Neural cell (in vitro differentiated cells): ENCODE data around the gene CALR. TPM values are rescaled to one million over a fixed set of nuclear protein-coding genes. Genes with fewer than 3 reads are reported as not detected.
"Not testable (repeated sequence)": the region's sequence is repeated elsewhere in the genome, so short reads cannot be mapped to it uniquely, and the experiment has no call there.

Source experiments
- H2AFZ ChIP-seq: fragments of 200-600, 300-800 bp; sonication (generic), shearing (Covaris generic); 2 replicates; pipeline ENCODE4 v1.6.0; 2014; ENCODE audit warnings: low read depth, mild to moderate bottlenecking, antibody characterized with exemption, low read length, moderate library complexity
- H3F3A ChIP-seq: fragments of 200-600 bp; shearing (Covaris generic); 2 replicates; pipeline ENCODE4 v1.6.1; 2016; ENCODE audit warnings: mild to moderate bottlenecking, moderate library complexity, mixed read lengths, antibody characterized with exemption, low read length; ENCODE audit not compliant: insufficient read depth, poor library complexity, severe bottlenecking
- H3K27ac ChIP-seq: fragments of 200-600, 300-800 bp; sonication (generic), shearing (Covaris generic); 2 replicates; pipeline ENCODE4 v1.5.1; 2014; ENCODE audit warnings: mild to moderate bottlenecking, low read length, moderate library complexity
- H3K27me3 ChIP-seq: fragments of 300-800, 200-600 bp; sonication (generic), shearing (Covaris generic); 2 replicates; pipeline ENCODE4 v1.6.0; 2014; ENCODE audit warnings: mild to moderate bottlenecking, low read depth, low read length, moderate library complexity; ENCODE audit not compliant: insufficient read depth
- H3K36me3 ChIP-seq: fragments of 300-800, 200-600 bp; sonication (generic), shearing (Covaris generic); 2 replicates; pipeline ENCODE4 v1.5.1; 2014; ENCODE audit warnings: mild to moderate bottlenecking, antibody characterized with exemption, low read length, moderate library complexity; ENCODE audit not compliant: insufficient read depth
- H3K4me2 ChIP-seq: fragments of 300-800, 200-600 bp; sonication (generic), shearing (Covaris generic); 2 replicates; pipeline ENCODE4 v1.6.0; 2014; ENCODE audit warnings: mild to moderate bottlenecking, low read length
- H3K4me3 ChIP-seq: fragments of 300-800, 200-600 bp; sonication (generic), shearing (Covaris generic); 2 replicates; pipeline ENCODE4 v1.5.1; 2014; ENCODE audit warnings: mild to moderate bottlenecking, low read length, moderate library complexity
- H3K79me2 ChIP-seq: fragments of 200-600 bp; shearing (Covaris generic); replicated peaks from 2 replicates; pipeline ENCODE4 v1.6.0; 2014; ENCODE audit warnings: mild to moderate bottlenecking, low read length, moderate library complexity; ENCODE audit not compliant: insufficient read depth
- H3K9ac ChIP-seq: fragments of 300-800, 200-600 bp; sonication (generic), shearing (Covaris generic); 2 replicates; pipeline ENCODE4 v1.6.1; 2016; ENCODE audit warnings: mild to moderate bottlenecking, low read length, mixed read lengths
- H3K9me2 ChIP-seq: fragments of 200-600 bp; shearing (Covaris generic); 2 replicates; pipeline ENCODE4 v1.6.1; 2016; ENCODE audit warnings: mild to moderate bottlenecking, low read length, mixed read lengths; ENCODE audit not compliant: insufficient read depth
- H3K9me3 ChIP-seq: fragments of 200-600, 300-800 bp; sonication (generic), shearing (Covaris generic); 2 replicates; pipeline ENCODE4 v1.6.1; 2016; ENCODE audit warnings: mild to moderate bottlenecking, mixed run types, low read length, moderate library complexity, mixed read lengths
- H4K20me1 ChIP-seq: fragments of 200-600 bp; shearing (Covaris generic); 2 replicates; pipeline ENCODE4 v1.6.1; 2016; ENCODE audit warnings: mild to moderate bottlenecking, mixed run types; ENCODE audit not compliant: insufficient read depth
- EP300 ChIP-seq: fragments of 450-650 bp; conservative IDR thresholded peaks from 2 replicates; pipeline ENCODE4 v1.6.1; 2014; ENCODE audit warnings: antibody characterized with exemption, mild to moderate bottlenecking, moderate library complexity; ENCODE audit not compliant: poor library complexity, severe bottlenecking
- EZH2 ChIP-seq: fragments of 200-600, 300-800 bp; shearing (Covaris generic), sonication (generic); IDR thresholded peaks from 2 replicates; pipeline ENCODE4 v1.6.1; 2014; ENCODE audit warnings: antibody characterized with exemption, low read length, borderline replicate concordance, mild to moderate bottlenecking; ENCODE audit not compliant: insufficient read depth, poor library complexity, severe bottlenecking
- MXI1 ChIP-seq: fragments of 450-650 bp; conservative IDR thresholded peaks from 2 replicates; pipeline ENCODE4 v1.6.1; 2014; ENCODE audit warnings: antibody characterized with exemption, mild to moderate bottlenecking; ENCODE audit not compliant: poor library complexity, severe bottlenecking
- POLR2AphosphoS5 ChIP-seq: IDR thresholded peaks from 2 replicates; pipeline ENCODE4 v1.6.1; 2012
- RAD21 ChIP-seq: fragments of 450-650 bp; conservative IDR thresholded peaks from 2 replicates; pipeline ENCODE4 v1.6.1; 2014; ENCODE audit warnings: antibody characterized with exemption, mild to moderate bottlenecking, moderate library complexity
- SMC3 ChIP-seq: fragments of 450-650 bp; conservative IDR thresholded peaks from 2 replicates; pipeline ENCODE4 v1.6.1; 2014; ENCODE audit warnings: antibody characterized with exemption, mild to moderate bottlenecking, moderate library complexity; ENCODE audit not compliant: poor library complexity
- TAF1 ChIP-seq: IDR thresholded peaks from 2 replicates; pipeline ENCODE4 v1.6.1; 2012; ENCODE audit warnings: low read depth
- polyA plus RNA-seq: library from polyadenylated mRNA; depleted of rRNA; stranded (reverse); fragments of >200 nt; gene quantifications from 2 replicates; pipeline ENCODE4 v1.2.3, GENCODE V29; 2014
- TF ChIP-seq, protein P1 (sequence below): fragments of 450-650 bp; IDR thresholded peaks from 2 replicates; pipeline ENCODE4 v1.5.1; 2014; ENCODE audit warnings: antibody characterized with exemption, mild to moderate bottlenecking, moderate library complexity; ENCODE audit not compliant: poor library complexity, severe bottlenecking
- TF ChIP-seq, protein P2 (sequence below): IDR thresholded peaks from 2 replicates; pipeline ENCODE4 v1.6.1; 2012; ENCODE audit warnings: borderline replicate concordance

The CALR gene
- polyA plus RNA-seq, 1 donor from 2014 or later: 242 TPM

DNA sequence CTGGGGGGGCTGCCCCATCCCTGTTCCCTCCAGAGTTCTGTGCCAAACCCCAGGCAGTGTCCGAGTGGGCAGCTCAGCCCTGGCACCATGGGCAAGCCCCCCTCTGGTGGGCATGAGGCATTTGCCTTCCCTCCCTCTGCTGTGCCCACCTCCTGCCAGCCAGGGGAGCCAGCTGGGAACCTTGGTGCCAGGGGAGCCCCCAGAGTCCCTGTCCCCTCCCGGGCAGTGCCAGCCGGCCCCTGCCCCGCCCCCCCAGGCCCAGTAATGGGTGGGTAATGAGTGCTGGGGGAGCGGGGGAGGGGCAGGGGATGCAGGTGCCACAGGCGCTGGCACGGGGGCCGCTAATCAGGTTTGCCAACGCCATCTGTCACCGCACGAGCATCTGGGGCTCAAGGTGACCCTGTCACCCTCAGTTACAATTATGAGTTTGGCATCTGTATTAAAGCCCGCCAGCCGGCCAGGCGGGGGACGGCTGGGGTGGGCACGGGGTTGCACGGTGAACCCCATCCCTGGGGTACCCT lies 36.9 kb downstream of the CALR start:
- no peak overlapping the region for H3K27ac ChIP-seq
- no peaks in the 10 kb centered on the region for H3K9me2 ChIP-seq
- no peak overlapping the region for H2AFZ ChIP-seq

DNA sequence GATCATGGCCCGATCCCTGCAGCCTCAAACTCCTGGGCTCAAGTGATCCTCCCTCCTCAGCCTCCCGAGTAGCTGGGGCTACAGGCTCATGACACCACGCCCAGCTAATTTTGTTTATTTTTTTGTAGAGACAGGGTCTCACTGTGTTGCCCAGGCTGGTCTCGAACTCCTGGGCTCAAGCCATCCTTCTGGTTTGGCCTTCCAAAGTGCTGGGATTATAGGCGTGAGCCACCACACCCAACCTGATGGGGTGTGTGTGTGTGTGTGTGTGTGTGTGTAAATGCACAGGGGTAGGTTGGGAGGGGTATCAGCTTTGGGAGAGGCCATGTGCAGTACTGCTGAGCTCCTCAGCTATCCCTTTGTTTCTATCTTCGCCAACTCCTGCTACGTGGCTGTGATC lies 37.7 kb downstream of the CALR start:
- H3K36me3 ChIP-seq, H3K27me3 ChIP-seq, H3K4me2 ChIP-seq, H3K9ac ChIP-seq, H3K79me2 ChIP-seq, H3K9me3 ChIP-seq, H2AFZ ChIP-seq, H4K20me1 ChIP-seq, H3K27ac ChIP-seq, H3K9me2 ChIP-seq, H3F3A ChIP-seq, H3K4me3 ChIP-seq: not testable (repeated sequence)

More for the DNA sequence above, 36.9 kb downstream of the CALR start:
- Histone ChIP-seq H3K4me3 (no peak overlapping the region), H3F3A (no peaks in the 10 kb centered on the region), H3K27me3 (no peaks in the 10 kb centered on the region), H3K9me3 (no peaks in the 10 kb centered on the region), H3K4me2 (no peak overlapping the region), H3K36me3 (no peaks in the 10 kb centered on the region), H3K9ac (no peak overlapping the region), H3K79me2 (no peaks in the 10 kb centered on the region), H4K20me1 (no peaks in the 10 kb centered on the region)
- no peak for TF ChIP-seq MXI1

DNA sequence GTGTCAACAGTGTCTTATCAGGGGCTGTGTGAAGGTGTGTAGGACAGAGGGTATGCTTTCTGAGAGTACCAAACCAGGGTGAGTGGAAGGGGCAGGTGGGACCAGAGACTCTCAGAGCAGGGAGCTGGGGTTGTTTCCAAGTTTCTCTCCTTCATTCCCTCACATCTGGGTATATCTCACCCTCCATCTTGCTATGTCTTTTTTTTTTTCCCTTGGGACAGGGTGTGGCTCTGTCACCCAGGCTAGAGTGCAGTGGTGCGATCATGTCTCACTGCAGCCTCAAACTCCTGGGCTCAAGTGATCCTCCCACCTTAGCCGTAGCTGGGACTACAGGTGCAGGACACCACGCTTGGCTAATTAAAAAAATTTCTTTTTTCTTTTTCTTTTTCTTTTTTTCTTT lies 41.6 kb downstream of the CALR start:
- Histone ChIP-seq H3K9me3 (no peaks in the 10 kb centered on the region), H3F3A (no peaks in the 10 kb centered on the region), H3K36me3 (no peaks in the 10 kb centered on the region), H3K4me2 (no peak overlapping the region), H3K79me2 (no peaks in the 10 kb centered on the region), H3K9ac (no peak overlapping the region), H3K9me2 (no peaks in the 10 kb centered on the region), H4K20me1 (no peaks in the 10 kb centered on the region), H3K27ac (no peak overlapping the region), H3K4me3 (no peak overlapping the region), H2AFZ (no peak overlapping the region), H3K27me3 (peaks cover 11% of the 10 kb centered on the region)
- TF ChIP-seq MXI1: no peak
- TF ChIP-seq, protein P1, sequence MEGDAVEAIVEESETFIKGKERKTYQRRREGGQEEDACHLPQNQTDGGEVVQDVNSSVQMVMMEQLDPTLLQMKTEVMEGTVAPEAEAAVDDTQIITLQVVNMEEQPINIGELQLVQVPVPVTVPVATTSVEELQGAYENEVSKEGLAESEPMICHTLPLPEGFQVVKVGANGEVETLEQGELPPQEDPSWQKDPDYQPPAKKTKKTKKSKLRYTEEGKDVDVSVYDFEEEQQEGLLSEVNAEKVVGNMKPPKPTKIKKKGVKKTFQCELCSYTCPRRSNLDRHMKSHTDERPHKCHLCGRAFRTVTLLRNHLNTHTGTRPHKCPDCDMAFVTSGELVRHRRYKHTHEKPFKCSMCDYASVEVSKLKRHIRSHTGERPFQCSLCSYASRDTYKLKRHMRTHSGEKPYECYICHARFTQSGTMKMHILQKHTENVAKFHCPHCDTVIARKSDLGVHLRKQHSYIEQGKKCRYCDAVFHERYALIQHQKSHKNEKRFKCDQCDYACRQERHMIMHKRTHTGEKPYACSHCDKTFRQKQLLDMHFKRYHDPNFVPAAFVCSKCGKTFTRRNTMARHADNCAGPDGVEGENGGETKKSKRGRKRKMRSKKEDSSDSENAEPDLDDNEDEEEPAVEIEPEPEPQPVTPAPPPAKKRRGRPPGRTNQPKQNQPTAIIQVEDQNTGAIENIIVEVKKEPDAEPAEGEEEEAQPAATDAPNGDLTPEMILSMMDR: no peak
- no peak for TF ChIP-seq RAD21
- no peak for TF ChIP-seq EZH2
- TF ChIP-seq, protein P2, sequence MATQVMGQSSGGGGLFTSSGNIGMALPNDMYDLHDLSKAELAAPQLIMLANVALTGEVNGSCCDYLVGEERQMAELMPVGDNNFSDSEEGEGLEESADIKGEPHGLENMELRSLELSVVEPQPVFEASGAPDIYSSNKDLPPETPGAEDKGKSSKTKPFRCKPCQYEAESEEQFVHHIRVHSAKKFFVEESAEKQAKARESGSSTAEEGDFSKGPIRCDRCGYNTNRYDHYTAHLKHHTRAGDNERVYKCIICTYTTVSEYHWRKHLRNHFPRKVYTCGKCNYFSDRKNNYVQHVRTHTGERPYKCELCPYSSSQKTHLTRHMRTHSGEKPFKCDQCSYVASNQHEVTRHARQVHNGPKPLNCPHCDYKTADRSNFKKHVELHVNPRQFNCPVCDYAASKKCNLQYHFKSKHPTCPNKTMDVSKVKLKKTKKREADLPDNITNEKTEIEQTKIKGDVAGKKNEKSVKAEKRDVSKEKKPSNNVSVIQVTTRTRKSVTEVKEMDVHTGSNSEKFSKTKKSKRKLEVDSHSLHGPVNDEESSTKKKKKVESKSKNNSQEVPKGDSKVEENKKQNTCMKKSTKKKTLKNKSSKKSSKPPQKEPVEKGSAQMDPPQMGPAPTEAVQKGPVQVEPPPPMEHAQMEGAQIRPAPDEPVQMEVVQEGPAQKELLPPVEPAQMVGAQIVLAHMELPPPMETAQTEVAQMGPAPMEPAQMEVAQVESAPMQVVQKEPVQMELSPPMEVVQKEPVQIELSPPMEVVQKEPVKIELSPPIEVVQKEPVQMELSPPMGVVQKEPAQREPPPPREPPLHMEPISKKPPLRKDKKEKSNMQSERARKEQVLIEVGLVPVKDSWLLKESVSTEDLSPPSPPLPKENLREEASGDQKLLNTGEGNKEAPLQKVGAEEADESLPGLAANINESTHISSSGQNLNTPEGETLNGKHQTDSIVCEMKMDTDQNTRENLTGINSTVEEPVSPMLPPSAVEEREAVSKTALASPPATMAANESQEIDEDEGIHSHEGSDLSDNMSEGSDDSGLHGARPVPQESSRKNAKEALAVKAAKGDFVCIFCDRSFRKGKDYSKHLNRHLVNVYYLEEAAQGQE: no peak
- no peak for TF ChIP-seq SMC3
- TF ChIP-seq TAF1: no peak
- TF ChIP-seq EP300: no peak
- TF ChIP-seq POLR2AphosphoS5: no peak
